HEK293 (cell line): ENCODE measurements around the gene TP63.

Experiments used
- CTCF ChIP-seq: fragments of 450-650 bp; formaldehyde crosslinking; IDR thresholded peaks from 2 replicates; pipeline ENCODE4 v1.5.1; 2016; ENCODE audit warnings: missing biosample characterization, missing genetic modification characterization
- REST ChIP-seq: fragments of 450-650 bp; formaldehyde crosslinking; IDR thresholded peaks from 2 replicates; pipeline ENCODE4 v1.5.1; 2016; ENCODE audit warnings: missing biosample characterization, missing genetic modification characterization
- TCF7L2 ChIP-seq: IDR thresholded peaks from 2 replicates; pipeline ENCODE4 v1.6.1; 2011; ENCODE audit warnings: low read depth, mild to moderate bottlenecking, inconsistent platforms, low read length, moderate library complexity, borderline replicate concordance
- ZBTB26 ChIP-seq: fragments of 450-650 bp; formaldehyde crosslinking; optimal IDR thresholded peaks from 2 replicates; pipeline ENCODE3; 2016; ENCODE audit warnings: missing biosample characterization, mild to moderate bottlenecking, missing genetic modification characterization
- ZBTB48 ChIP-seq: fragments of 450-650 bp; formaldehyde crosslinking; IDR thresholded peaks from 2 replicates; pipeline ENCODE4 v1.5.1; 2016; ENCODE audit warnings: missing biosample characterization, missing genetic modification characterization
- ZFP41 ChIP-seq: fragments of 450-650 bp; formaldehyde crosslinking; IDR thresholded peaks from 2 replicates; pipeline ENCODE4 v1.5.1; 2016; ENCODE audit warnings: missing biosample characterization, missing genetic modification characterization, borderline replicate concordance
- ZNF239 ChIP-seq: fragments of 450-650 bp; formaldehyde crosslinking; IDR thresholded peaks from 2 replicates; pipeline ENCODE4 v1.5.1; 2016; ENCODE audit warnings: missing biosample characterization, missing genetic modification characterization
- ZNF324 ChIP-seq: fragments of 450-650 bp; formaldehyde crosslinking; IDR thresholded peaks from 2 replicates; pipeline ENCODE4 v1.5.1; 2016; ENCODE audit warnings: missing biosample characterization, missing genetic modification characterization
- ZNF529 ChIP-seq: fragments of 450-650 bp; formaldehyde crosslinking; IDR thresholded peaks from 2 replicates; pipeline ENCODE4 v1.5.1; 2017; ENCODE audit warnings: missing genetic modification characterization, missing biosample characterization; ENCODE audit not compliant: insufficient replicate concordance
- ZNF707 ChIP-seq: fragments of 450-650 bp; formaldehyde crosslinking; IDR thresholded peaks from 2 replicates; pipeline ENCODE4 v1.5.1; 2016; ENCODE audit warnings: missing biosample characterization, missing genetic modification characterization
- ZNF777 ChIP-seq: fragments of 450-650 bp; formaldehyde crosslinking; IDR thresholded peaks from 2 replicates; pipeline ENCODE4 v1.5.1; 2017; ENCODE audit warnings: missing biosample characterization, missing genetic modification characterization, borderline replicate concordance
- TF ChIP-seq, protein P1 (sequence below): fragments of 450-650 bp; IDR thresholded peaks from 2 replicates; pipeline ENCODE4 v1.5.1; 2018; ENCODE audit warnings: missing biosample characterization, mild to moderate bottlenecking, missing genetic modification characterization

DNA sequence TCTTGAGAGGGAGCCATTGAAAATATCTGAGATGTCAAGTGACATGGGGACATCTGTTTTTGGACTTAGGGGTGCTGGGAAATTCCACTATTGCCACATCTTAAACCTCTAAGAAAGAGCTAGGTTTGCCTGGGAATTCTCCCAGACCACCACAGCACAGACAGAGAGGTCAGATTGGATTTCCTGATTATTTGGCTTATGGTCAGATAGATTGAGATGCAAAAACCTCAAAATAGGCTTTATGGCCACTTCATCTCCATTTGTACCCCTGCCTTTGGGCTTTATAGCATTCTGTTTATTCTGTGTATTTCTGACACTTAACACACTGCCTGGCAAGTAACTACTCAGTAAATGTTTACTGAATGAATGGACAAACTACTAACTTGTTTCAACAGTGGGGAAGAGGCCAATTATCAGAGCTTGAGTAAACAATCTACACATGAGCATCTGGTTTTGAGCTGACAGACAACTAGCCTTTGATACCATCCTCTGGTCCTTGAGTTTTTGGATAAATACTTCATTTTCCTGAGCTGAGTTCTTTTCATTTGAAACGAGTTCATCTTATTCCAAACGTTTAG lies 81.8 kb downstream of the TP63 start:
- TF ChIP-seq ZNF707 (tag by site-specific recombination) (no peak), CTCF (tag by site-specific recombination) (no peak), TCF7L2 (no peak), REST (tag by site-specific recombination) (no peak), ZNF529 (tag by site-specific recombination) (no peak), ZNF324 (tag by site-specific recombination) (no peak), ZBTB26 (no peak), ZBTB48 (tag by site-specific recombination) (no peak), ZNF239 (tag by site-specific recombination) (no peak), ZFP41 (tag by site-specific recombination) (no peak), ZNF777 (tag by site-specific recombination) (no peak)
- TF ChIP-seq, protein P1, sequence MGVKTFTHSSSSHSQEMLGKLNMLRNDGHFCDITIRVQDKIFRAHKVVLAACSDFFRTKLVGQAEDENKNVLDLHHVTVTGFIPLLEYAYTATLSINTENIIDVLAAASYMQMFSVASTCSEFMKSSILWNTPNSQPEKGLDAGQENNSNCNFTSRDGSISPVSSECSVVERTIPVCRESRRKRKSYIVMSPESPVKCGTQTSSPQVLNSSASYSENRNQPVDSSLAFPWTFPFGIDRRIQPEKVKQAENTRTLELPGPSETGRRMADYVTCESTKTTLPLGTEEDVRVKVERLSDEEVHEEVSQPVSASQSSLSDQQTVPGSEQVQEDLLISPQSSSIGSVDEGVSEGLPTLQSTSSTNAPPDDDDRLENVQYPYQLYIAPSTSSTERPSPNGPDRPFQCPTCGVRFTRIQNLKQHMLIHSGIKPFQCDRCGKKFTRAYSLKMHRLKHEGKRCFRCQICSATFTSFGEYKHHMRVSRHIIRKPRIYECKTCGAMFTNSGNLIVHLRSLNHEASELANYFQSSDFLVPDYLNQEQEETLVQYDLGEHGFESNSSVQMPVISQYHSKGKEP (tag by site-specific recombination) = no peak
